ENCODE measurements around the gene IFIT1. TPM values are rescaled to one million over a fixed set of nuclear protein-coding genes. Genes with fewer than 3 reads are reported as not detected.
"Not testable (repeated sequence)": the region's sequence is repeated elsewhere in the genome, so short reads cannot be mapped to it uniquely, and the experiment has no call there.

The IFIT1 gene, protein sequence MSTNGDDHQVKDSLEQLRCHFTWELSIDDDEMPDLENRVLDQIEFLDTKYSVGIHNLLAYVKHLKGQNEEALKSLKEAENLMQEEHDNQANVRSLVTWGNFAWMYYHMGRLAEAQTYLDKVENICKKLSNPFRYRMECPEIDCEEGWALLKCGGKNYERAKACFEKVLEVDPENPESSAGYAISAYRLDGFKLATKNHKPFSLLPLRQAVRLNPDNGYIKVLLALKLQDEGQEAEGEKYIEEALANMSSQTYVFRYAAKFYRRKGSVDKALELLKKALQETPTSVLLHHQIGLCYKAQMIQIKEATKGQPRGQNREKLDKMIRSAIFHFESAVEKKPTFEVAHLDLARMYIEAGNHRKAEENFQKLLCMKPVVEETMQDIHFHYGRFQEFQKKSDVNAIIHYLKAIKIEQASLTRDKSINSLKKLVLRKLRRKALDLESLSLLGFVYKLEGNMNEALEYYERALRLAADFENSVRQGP
- total RNA-seq, result under 1 TPM; 0.25 to 0.27 TPM

- ChIA-PET CTCF (no interaction called here), POLR2A (interaction anchor here (0.6 kb wide), 3 partner anchors 22 to 446 kb away, joined by 4 to 8 read pairs (median 4); partner anchors contain the start of gene IFIT5)
Observed at GRCh38 chr10:89391907-89392756, at the start of gene IFIT1. TSS of gene IFIT1 (plus strand) at chr10:89392623. CDS start at chr10:89392713, 90 bp downstream.

DNA sequence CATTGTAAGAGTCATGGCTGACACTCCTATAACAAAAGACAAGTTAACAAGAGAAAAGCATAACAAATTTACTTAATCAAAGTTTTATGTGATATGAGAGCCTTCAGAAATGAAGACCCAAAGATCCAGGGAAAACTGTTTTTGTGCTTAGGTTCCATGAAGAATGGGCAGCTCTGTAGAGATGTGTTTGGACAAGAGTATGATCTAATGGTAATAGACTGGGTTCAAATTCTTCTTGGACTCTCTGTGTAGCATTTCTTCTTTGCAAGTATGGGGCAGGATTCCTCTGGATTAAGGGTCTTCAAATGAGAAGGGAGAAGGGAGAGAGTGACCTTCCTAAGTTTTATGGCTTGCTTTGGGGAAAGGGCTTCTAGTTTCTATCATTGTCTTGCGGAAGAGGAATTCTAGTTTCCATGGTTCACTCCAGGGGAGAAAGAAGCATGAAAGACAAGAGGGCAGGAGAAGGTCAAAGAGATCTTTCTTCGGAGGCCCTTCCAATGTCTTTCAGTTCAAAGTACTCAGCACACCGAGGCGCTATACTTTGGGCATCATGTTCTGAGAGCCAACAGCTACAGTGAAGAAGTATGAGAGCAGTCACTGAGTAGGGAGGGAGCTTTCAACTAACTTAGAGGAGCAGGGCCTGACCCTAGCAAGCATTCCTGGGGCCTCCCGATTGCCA lies 49.2 kb upstream of the IFIT1 start:
- ChIA-PET POLR2A (no interaction called here), CTCF (no interaction called here)

DNA sequence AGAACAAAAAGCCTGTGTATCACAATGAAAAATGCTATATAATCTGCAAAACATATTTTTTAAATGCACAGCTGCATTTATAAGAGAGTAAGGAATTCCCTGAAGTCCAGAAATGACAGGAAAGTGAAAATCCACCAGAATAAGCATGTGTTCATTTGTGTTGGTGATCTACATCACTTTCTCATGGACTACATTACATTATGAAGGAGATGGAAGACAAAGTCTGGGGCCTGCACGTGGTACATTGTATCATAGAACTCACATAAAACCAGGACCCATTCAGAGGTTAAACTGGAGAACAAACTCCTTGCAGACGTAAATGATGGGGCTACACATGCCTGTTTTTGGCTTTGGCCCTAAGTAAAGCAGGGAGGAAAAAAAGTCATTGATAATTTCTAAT lies 48.3 kb upstream of the IFIT1 start:
- ChIA-PET POLR2A (no interaction called here), CTCF (no interaction called here)

DNA sequence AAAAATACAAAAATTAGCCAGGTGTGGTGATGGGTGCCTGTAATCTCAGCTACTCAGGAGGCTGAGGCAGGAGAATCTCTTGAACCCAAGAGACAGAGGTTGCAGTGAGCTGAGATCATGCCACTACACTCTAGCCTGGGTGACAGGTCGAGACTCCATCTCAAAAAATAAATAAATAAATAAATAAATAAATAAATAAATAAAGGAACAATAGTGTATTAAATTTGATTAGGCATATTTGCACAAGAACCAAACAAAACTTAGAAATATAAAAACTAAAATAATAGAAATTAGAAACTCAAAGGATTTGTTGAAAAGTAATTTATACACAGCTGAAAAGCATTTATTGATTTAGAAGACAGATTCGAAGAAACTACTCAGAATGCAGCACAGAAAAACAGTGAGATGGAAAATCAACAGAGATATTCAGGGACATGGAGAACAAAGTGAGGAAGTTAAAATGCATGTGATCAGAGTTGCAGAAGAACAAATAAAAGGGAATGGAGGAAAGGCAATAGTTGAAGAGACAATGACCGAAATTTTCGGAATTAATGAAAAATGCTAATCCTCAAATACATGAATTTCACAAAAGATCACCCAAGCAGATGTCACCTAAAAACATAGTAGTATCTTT lies 46.9 kb upstream of the IFIT1 start:
- POLR2A ChIA-PET, result no interaction called here
- CTCF ChIA-PET, result no interaction called here

GRCh38 chr10:89346405-89347254 lies 45.8 kb upstream of the IFIT1 start:
- ChIA-PET CTCF (no interaction called here), POLR2A (no interaction called here)

DNA sequence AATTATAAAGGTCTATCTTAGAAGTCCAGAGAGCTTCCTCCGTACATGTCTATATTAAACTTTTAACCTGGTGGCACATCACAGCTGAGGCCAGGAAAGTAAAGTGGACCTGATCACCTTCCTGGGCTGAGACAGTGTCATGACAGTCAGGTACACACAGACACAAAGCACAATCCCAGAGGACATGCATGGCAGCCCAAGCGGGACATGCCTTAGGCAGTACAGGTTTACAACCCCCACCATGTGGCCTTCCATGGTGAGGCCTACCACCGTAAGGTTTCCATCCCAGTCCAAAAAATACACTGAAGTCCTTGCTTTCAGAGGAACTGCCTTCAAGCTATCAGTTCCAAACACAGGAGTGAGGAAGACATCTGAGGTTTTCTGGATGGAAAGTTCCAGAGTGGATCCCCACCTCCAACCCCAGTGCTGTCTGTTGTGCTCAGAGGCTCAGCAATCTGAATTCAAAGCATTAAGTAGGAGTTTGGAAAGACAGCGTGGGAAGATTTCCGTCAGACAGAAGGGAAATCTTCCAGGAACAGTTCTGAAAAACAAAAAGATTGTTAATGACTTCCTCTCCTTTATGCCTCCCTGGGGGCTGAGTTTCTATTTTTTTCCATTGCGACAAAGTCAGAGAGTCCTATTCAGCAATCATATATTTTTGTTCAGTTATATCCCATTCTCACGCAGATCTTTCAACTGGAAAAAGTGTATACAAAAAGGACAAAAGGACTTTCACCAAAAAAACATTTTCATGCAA lies 44.5 kb upstream of the IFIT1 start:
- ChIA-PET POLR2A (no interaction called here), CTCF (no interaction called here)

DNA sequence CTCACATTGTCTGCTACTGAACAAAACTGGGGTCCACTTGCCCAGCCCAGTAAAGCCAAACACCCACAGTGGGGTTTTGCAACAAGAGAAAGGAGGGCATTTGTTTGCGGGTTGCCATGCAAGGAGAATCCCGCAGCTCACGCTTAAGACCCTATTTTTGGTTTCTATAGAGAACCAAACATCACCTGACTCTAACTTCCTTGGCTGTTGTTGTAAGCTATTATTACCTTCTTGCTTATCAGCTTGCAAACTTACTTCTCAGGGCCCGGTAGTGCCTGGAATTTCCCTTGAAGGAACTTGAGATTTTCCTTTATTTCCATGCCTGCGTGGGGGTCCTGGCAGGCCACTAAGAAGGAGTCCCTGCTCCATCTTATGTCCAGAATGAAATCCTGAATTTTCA lies 43.9 kb upstream of the IFIT1 start:
- ChIA-PET CTCF (no interaction called here), POLR2A (no interaction called here)

GRCh38 chr10:89348975-89349374 lies 43.4 kb upstream of the IFIT1 start:
- ChIA-PET POLR2A (no interaction called here), CTCF (no interaction called here)

GRCh38 chr10:89350631-89351315 lies 41.6 kb upstream of the IFIT1 start:
- CTCF ChIA-PET, POLR2A ChIA-PET: not testable (repeated sequence)

DNA sequence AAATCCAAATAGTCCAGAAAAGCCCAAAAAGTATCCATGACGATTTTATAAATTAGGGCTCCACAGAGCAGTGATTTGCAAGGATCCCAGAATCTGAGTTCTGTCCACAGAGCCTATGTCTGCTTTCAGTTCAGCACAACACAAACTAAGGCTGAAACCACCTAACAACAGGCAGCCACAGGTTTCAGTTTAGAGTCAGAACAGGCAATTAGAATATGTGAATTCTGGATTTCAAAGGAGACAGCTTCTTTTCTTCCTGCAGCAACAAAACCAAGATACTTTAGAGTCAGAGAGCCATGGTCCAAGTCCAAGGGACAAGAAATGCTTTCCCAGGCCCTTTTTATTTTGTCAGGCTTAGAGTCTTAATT lies 41.0 kb upstream of the IFIT1 start:
- POLR2A ChIA-PET, result no interaction called here
- CTCF ChIA-PET, result no interaction called here

DNA sequence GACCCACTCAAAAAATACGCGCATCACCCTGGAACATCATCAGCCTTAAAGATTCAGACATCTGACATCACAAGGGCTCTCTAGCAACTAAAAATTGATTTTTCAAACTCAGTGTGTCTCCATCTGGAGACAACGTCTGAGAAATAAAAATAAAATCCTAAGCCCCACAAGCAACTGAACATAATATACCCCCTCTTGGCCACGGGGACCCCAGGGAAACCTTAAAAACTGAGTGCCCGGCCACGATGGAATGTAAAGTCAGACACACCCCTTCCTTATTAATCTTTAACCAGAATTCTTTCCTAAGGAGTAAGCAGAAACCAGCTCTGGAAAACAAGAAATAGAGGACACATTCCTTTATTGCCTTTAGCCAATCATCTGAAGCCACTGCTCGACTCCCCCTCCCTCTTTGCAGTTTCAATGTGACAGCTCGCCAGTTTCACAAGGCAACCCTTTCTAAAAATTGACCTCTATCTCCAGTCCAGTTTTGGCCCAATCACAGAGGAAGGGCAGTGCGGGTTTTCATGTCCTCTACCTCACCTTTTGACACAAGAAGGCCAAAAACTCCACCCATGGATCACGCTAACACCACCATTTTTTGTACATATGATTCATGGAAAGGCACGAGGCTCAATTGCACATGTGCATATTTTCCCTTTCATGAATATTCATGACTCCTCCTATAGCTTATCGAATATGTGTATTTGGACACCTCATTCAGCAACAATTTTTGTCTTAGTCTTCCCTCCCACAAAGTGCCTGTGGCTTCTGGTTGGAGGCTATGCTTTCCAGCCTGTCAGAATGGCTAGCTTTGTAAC lies 40.4 kb upstream of the IFIT1 start:
- CTCF ChIA-PET, result interaction anchor here (0.7 kb wide), 1 partner anchor 268 kb away, joined by 4 read pairs; no protein-coding TSS in a partner anchor
- POLR2A ChIA-PET, result no interaction called here

- ChIA-PET POLR2A (no interaction called here), CTCF (interaction anchor here (0.7 kb wide), 1 partner anchor 269 kb away, joined by 4 read pairs; no protein-coding TSS in a partner anchor)
Observed at GRCh38 chr10:89352802-89353201, 39.6 kb upstream of the IFIT1 start.

DNA sequence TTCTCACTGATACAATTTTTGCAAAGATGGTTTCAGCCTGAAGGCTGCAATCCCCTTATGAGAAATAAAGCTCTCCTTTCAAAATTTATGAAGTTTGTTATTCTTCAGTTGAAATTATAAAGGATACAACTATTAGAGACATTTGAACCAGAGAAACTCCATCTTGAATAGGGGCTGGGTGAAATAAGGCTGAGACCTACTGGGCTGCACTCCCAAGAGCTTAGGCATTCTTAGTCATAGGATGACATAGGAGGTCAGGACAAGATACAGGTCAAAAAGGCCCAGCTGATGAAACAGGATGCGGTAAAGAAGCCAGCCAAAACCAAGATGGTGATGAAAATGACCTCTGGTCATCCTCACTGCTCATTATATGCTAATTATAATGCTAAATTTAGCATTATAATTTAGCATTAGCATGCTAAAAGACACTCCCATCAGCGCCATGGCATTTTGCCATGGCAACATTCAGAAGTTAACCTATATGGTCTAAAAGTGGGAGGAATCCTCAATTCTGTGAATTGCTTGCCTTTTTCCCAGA lies 37.0 kb upstream of the IFIT1 start:
- ChIA-PET CTCF (no interaction called here), POLR2A (interaction anchor here (0.6 kb wide), 1 partner anchor 790 kb away, joined by 7 read pairs; no protein-coding TSS in a partner anchor)

GRCh38 chr10:89357096-89357495 lies 35.3 kb upstream of the IFIT1 start:
- CTCF ChIA-PET, result no interaction called here

GRCh38 chr10:89357975-89358374 lies 34.4 kb upstream of the IFIT1 start:
- ChIA-PET POLR2A (no interaction called here), CTCF (no interaction called here)

More at GRCh38 chr10:89357096-89357495, 35.3 kb upstream of the IFIT1 start:
- POLR2A ChIA-PET, result no interaction called here

GRCh38 chr10:89360157-89360556 lies 32.3 kb upstream of the IFIT1 start:
- ChIA-PET POLR2A (no interaction called here), CTCF (interaction anchor here (0.7 kb wide), 1 partner anchor 243 kb away, joined by 3 read pairs; no protein-coding TSS in a partner anchor)

GRCh38 chr10:89362929-89363328 lies 29.5 kb upstream of the IFIT1 start:
- ChIA-PET CTCF (no interaction called here), POLR2A (no interaction called here)
